NCI-H1694 treated with DMSO at 0.1 percent for 48 hours (cell line): ENCODE results near the gene KCTD2.

Experiments
- DNase-seq: peaks from one replicate; lab custom pipeline; 2025; lab: John Stamatoyannopoulos, UW

The KCTD2 gene

DNA sequence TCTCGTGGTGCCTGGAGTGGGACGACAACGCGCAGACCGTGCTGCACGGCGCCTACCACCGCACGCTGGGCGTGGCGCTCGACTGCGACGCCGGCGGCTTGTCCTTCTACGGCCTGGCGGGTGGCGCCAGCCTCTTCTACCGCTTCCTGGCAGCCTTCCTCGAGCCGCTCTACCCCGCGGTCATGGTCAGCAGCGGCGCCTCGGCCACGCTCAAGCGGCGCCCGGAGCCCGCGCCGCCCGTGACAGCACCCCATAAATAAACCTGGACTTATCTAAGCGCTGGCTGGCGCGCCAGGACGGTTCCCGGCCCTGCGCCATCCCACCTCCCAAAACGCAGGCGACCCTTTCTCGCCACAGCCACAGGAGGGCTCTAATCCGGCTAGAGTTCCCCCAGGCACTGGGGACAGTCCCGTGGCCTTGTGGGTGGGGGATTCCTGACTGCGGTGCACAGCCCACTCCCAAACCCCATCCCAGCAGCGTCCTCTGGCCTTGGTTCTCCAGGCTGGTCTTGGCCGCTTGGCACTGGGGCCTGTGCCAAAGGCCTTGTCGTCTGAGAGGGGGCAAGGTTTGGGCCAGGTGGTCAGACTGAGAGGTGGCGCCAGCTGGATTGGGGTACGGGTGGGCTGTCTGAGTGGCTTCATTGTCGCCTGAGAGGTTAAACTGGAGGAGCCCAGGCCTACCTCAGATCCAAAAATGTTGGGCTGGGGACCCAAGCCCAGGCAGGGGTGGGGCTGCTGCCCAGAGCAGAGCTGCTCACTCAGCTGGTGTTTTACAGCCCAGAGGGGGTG lies 30.7 kb downstream of the KCTD2 start:
- no peak for DNase-seq

- no peak for DNase-seq
Observed at GRCh38 chr17:75078284-75079022, 31.4 kb downstream of the KCTD2 start.

DNA sequence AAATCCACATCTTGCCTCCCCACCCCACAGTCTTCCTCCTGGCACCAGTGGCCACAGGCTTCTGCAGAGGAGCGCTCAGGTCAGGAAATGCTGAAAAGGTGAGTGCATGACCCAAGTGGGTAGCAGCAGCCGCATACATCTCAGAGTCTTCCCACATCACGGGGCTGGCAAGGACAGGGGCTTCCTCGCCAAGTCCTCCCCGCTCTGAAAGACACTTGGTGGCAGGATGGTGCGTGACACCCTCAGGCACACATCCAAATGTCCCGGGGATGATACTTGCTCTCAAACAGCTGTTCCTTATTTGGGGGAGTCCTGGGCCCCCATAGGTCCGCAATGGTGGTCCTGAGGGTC lies 32.0 kb downstream of the KCTD2 start:
- DNase-seq = no peak

GRCh38 chr17:75081611-75082540 lies 34.9 kb downstream of the KCTD2 start:
- no peak for DNase-seq

DNA sequence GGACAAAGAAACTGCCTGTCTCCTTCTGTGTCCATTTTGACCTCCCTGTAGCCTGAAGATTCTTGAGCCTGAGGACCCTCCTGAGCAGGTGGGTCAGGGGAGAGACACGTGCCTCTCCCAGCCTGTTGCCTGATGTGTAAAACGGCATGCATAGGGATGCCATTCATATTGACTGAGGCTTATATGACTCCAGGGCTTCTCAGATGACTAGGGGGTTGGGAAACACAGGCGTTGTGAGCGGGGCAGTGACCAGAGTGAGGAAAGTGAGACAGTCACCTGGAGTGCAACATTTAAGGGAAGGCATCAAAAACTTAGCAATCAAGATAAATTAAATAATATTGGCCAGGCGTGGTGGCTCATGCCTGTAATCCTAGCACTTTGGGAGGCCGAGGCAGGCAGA lies 35.7 kb downstream of the KCTD2 start:
- no peak for DNase-seq

GRCh38 chr17:75084039-75084660 lies 37.1 kb downstream of the KCTD2 start:
- no peak for DNase-seq

DNA sequence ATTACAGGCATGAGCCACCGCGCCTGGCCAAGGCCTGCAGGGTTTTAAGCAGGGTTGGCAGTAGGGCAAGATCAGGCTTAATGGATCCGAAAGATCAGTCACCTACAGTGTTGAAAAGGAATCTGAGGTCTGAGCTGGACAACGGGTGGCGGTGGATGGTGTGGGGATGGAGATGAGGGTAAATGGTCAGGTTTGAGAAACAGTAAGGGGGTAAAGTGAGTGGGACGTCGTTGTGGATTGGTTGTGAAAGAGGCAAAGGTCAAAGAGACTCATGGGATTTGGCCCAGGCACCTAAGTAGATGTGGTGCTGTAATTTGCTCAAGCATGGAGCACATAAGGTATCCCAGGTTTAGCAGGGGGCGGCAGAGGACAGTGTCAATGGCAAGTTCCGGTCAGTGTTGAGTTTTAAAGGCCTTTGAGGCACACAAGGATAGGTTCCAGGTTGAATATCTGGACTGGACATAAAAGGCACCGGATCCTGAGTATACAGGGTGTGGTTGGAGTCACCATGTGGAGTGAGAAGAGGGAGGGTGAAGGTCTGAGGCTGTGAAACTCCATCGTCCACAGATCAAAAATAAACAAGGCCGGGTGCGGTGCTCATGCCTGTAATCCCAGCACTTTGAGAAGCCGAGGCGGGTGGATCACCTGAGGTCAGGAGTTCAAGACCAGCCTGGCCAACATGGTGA lies 39.6 kb downstream of the KCTD2 start:
- DNase-seq = no peak

GRCh38 chr17:75087182-75087557 lies 40.1 kb downstream of the KCTD2 start:
- DNase-seq = no peak

- no peak for DNase-seq
Observed at GRCh38 chr17:75087558-75088453, 40.8 kb downstream of the KCTD2 start, which contains the start of gene SLC16A5. TSS of gene SLC16A5 (plus strand) at chr17:75087954. CDS start at chr17:75093637, 5,683 bp downstream.

GRCh38 chr17:75088465-75089417 lies 41.7 kb downstream of the KCTD2 start:
- no peak for DNase-seq

GRCh38 chr17:75090871-75091854 lies 44.1 kb downstream of the KCTD2 start:
- no peak for DNase-seq

- DNase-seq = no peak
Observed at GRCh38 chr17:75091855-75092327, 44.9 kb downstream of the KCTD2 start.

DNA sequence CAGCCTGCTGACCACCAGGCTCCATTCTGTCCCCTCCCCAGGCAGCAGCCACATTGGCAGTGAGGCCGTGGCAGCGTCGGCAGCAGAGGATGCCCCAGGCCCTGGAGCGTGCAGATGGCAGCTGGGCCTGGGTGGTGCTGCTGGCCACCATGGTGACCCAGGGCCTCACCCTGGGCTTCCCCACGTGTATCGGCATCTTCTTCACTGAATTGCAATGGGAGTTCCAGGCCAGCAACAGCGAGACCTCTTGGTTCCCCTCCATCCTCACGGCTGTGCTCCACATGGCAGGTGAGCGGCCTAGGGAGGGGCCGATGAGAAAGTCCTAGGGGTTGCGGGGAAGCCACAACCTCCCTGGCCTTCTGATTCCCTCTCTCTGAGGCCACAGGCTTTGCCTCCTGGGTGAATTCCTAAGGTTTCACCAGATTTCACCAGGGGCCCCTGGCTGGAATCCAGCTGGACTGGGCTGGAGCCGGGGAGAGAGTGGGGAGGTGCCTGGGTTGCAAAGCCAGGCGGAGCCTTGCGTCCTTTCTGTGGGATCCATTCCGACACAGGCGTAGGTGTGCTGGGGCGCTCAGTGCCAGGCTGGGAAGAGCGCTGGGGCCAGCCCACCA lies 46.6 kb downstream of the KCTD2 start:
- no peak for DNase-seq

GRCh38 chr17:75094871-75095399 lies 47.9 kb downstream of the KCTD2 start:
- no peak for DNase-seq

DNA sequence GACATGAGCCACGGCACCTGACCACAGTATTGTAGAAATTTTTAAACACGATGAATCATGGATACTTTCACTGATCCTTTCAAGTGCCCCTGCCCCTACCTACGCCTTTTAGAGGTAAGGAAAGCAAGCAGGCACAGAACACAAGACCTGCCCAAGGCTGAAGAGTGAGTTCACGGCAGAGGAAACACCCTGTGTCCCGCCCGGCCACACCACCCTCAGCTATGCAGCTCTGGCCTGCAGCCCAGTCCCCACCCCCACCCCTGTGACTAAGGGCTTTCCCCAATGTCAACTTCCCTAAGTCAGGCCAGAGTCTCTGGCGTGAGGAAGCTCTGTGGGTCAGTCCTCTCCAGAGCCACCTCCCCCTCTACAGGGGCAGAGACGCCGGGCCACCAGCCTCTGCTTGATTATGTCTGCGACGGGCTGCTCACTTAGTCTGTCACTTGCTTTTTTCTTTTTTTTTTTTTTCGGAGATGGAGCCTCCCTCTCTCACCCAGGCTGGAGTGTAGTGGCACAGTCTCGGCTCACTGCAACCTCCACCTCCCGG lies 49.1 kb downstream of the KCTD2 start:
- no peak for DNase-seq

DNA sequence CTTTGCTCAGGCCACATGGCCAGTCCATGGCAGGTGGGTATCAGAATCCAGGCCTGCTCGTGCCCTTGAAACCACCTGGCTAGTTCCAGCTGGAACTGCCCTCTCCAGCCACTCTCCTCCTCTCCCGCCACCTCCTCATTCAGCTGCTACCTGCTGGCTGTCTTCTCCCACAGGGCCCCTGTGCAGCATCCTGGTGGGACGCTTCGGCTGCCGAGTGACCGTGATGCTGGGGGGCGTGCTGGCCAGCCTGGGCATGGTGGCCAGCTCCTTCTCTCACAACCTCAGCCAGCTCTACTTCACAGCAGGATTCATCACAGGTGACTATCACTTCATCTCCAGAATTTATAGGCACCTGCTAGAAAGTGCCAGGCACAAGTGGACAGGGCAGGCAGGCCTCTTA lies 50.8 kb downstream of the KCTD2 start:
- DNase-seq = no peak

- no peak for DNase-seq
Observed at GRCh38 chr17:75098861-75099260, 51.8 kb downstream of the KCTD2 start.
